ENCODE results near the gene ZNF860. TPM values are rescaled to one million over a fixed set of nuclear protein-coding genes. Genes with fewer than 3 reads are reported as not detected.

The ZNF860 gene
- total RNA-seq, 2 experiments from 2014 or later, result 20.3 to 22.2 TPM

GRCh38 chr3:31968369-31968926, 13.1 kb upstream of the ZNF860 start:
- Histone ChIP-seq H3K9me2 (ENCODE audit: insufficient read depth, low read length) (no peaks in the 10 kb centered on the region), H2AFZ (ENCODE audit: low read length) (no peak overlapping the region), H3K9me3 (ENCODE audit: low read length) (no peaks in the 10 kb centered on the region; the same call in 1 of the 2 replicates), H3K4me1 (ENCODE audit: insufficient read depth, low read length, poor library complexity, severe bottlenecking) (peaks cover 88% of the 10 kb centered on the region), H3K4me3 (ENCODE audit: low read depth, low read length, poor library complexity, severe bottlenecking) (peak overlapping the region; percentile 91), H3K79me2 (ENCODE audit: insufficient read depth, low read depth, low read length) (peaks cover 95% of the 10 kb centered on the region), H3K36me3 (ENCODE audit: insufficient read depth, low read length) (peaks cover 44% of the 10 kb centered on the region), H3K27ac (ENCODE audit: low read depth, low read length, poor library complexity, severe bottlenecking) (peak overlapping the region; percentile 88), H3K4me2 (ENCODE audit: low read length) (peak overlapping the region; percentile 88), H4K20me1 (ENCODE audit: insufficient read depth, low read length) (no peaks in the 10 kb centered on the region)
- CTCF ChIA-PET (ENCODE audit: unreplicated experiment), result interaction anchor here (0.7 kb wide), 1 partner anchor 21 kb away, joined by 4 read pairs; no protein-coding TSS in a partner anchor
- TF ChIP-seq EZH2phosphoT487 (IDR thresholded peaks at IDR 0.05; ENCODE audit: borderline replicate concordance, low read depth, low read length) (no peak), CTCF (conservative IDR thresholded peaks at IDR 0.05; ENCODE audit: low read length) (no peak)
- BruUV-seq (replicated peaks), result no TSS peak
- no peak for DNase-seq (ENCODE audit: low spot score)
- intact Hi-C loops (cut with micrococcal nuclease; ENCODE audit: unreplicated experiment), result no loop called here
- POLR2A ChIA-PET, result interaction anchor here (0.6 to 6.7 kb wide), 10 partner anchors 8 to 1362 kb away, joined by 3 to 76 read pairs (median 10); partner anchors contain the start of gene TGFBR2

GRCh38 chr3:31968927-31969418, 12.6 kb upstream of the ZNF860 start:
- Histone ChIP-seq H3K36me3 (ENCODE audit: insufficient read depth, low read length) (peaks cover 39% of the 10 kb centered on the region), H3K4me1 (ENCODE audit: insufficient read depth, low read length, poor library complexity, severe bottlenecking) (peaks cover 88% of the 10 kb centered on the region), H3K27ac (ENCODE audit: low read depth, low read length, poor library complexity, severe bottlenecking) (peak overlapping the region; percentile 88), H3K79me2 (ENCODE audit: insufficient read depth, low read depth, low read length) (peaks cover 95% of the 10 kb centered on the region), H3K9me3 (ENCODE audit: low read length) (no peaks in the 10 kb centered on the region; the same call in 1 of the 2 replicates), H3K4me3 (ENCODE audit: low read depth, low read length, poor library complexity, severe bottlenecking) (peak overlapping the region; percentile 91), H3K9me2 (ENCODE audit: insufficient read depth, low read length) (no peaks in the 10 kb centered on the region), H2AFZ (ENCODE audit: low read length) (no peak overlapping the region), H3K4me2 (ENCODE audit: low read length) (peak overlapping the region; percentile 88), H4K20me1 (ENCODE audit: insufficient read depth, low read length) (no peaks in the 10 kb centered on the region)
- DNase-seq (ENCODE audit: low spot score), result no peak
- TF ChIP-seq CTCF (conservative IDR thresholded peaks at IDR 0.05; ENCODE audit: low read length) (no peak), EZH2phosphoT487 (IDR thresholded peaks at IDR 0.05; ENCODE audit: borderline replicate concordance, low read depth, low read length) (no peak)
- BruUV-seq (replicated peaks), result no TSS peak
- intact Hi-C loops (cut with micrococcal nuclease; ENCODE audit: unreplicated experiment), result no loop called here
- POLR2A ChIA-PET, result interaction anchor here (0.6 to 6.7 kb wide), 14 partner anchors 8 to 1363 kb away, joined by 3 to 76 read pairs (median 6); partner anchors contain the start of genes OSBPL10, TGFBR2 and ZNF860
- CTCF ChIA-PET (ENCODE audit: unreplicated experiment), result interaction anchor here (0.7 kb wide), 1 partner anchor 22 kb away, joined by 4 read pairs; no protein-coding TSS in a partner anchor

GRCh38 chr3:31971607-31972006, 9.9 kb upstream of the ZNF860 start:
- H3K4me1 ChIP-seq (ENCODE audit: insufficient read depth, low read length, poor library complexity, severe bottlenecking), result peaks cover 100% of the 10 kb centered on the region
- H3K9me2 ChIP-seq (ENCODE audit: insufficient read depth, low read length), result no peaks in the 10 kb centered on the region
- CTCF ChIA-PET (ENCODE audit: unreplicated experiment), result interaction anchor here (1.4 kb wide), 1 partner anchor 21 kb away, joined by 3 read pairs; no protein-coding TSS in a partner anchor
- H3K79me2 ChIP-seq (ENCODE audit: insufficient read depth, low read depth, low read length), result peaks cover 100% of the 10 kb centered on the region
- peaks cover 7% of the 10 kb centered on the region; the same call in 1 of the 2 replicates for H3K9me3 ChIP-seq (ENCODE audit: low read length)
- H3K4me3 ChIP-seq (ENCODE audit: low read depth, low read length, poor library complexity, severe bottlenecking), result peak overlapping the region; percentile 91
- intact Hi-C loops (cut with micrococcal nuclease; ENCODE audit: unreplicated experiment), result no loop called here
- H4K20me1 ChIP-seq (ENCODE audit: insufficient read depth, low read length), result no peaks in the 10 kb centered on the region
- H3K27ac ChIP-seq (ENCODE audit: low read depth, low read length, poor library complexity, severe bottlenecking), result peak overlapping the region; percentile 88
- H3K4me2 ChIP-seq (ENCODE audit: low read length), result peak overlapping the region; percentile 98
- H2AFZ ChIP-seq (ENCODE audit: low read length), result no peak overlapping the region
- POLR2A ChIA-PET, result interaction anchor here (0.6 to 6.7 kb wide), 19 partner anchors 10 to 440 kb away, joined by 3 to 76 read pairs (median 10); partner anchors contain the start of genes OSBPL10, STT3B and ZNF860
- H3K36me3 ChIP-seq (ENCODE audit: insufficient read depth, low read length), result peaks cover 41% of the 10 kb centered on the region
- no peak for TF ChIP-seq EZH2phosphoT487 (IDR thresholded peaks at IDR 0.05; ENCODE audit: borderline replicate concordance, low read depth, low read length)
- TF ChIP-seq CTCF (conservative IDR thresholded peaks at IDR 0.05; ENCODE audit: low read length), result no peak
- DNase-seq (ENCODE audit: low spot score), result peak; percentile 51
- BruUV-seq (replicated peaks), result no TSS peak

Data from OCI-LY7 (cell line).